GM12872 (cell line): ENCODE results near the gene GLMN.

Experiments
- CTCF ChIP-seq: IDR thresholded peaks from 3 replicates; pipeline ENCODE4 v1.5.1; 2011; ENCODE audit warnings: low read depth, mild to moderate bottlenecking, low read length, moderate library complexity; ENCODE audit not compliant: insufficient read depth

GLMN gene

DNA sequence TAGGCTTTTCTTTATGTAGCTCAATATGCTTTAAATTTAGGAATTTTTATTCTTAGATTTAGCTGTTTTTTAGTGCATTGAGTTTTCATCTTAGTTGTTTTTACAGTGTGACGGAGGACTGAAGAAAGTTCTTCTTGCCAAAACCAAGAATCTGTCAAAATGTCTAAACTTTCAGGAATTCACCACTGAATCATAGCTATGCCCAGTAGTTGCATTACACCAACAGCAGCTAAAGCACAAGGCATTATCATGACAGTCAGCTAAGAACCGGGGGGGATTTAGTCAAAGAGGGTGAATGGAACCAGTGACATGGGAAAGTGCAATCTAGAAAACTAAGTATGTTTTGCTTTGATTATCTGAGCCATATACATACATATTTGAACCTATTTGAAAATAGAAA, 87.6 kb downstream of the GLMN start:
- TF ChIP-seq CTCF: no peak

- no peak for TF ChIP-seq CTCF
These were observed 88.1 kb downstream of the GLMN start for GRCh38 chr1:92210701-92211100.

- no peak for TF ChIP-seq CTCF
These were observed 95.7 kb downstream of the GLMN start for GRCh38 chr1:92203105-92203504.

GRCh38 chr1:92201973-92202372, 96.8 kb downstream of the GLMN start:
- TF ChIP-seq CTCF: no peak
